Activated B cell treated with CpG ODN at 0.5 μM for 24 hours (primary cell): ENCODE measurements around the gene RERE. TPM values are rescaled to one million over a fixed set of nuclear protein-coding genes. Genes with fewer than 3 reads are reported as not detected.

Experiments used
- ATAC-seq: fragments of 200-7000 bp; cut with Tn5 transposase; one replicate; pipeline ENCODE4 v1.10.0; 2021; ENCODE audit warnings: low read depth, mild to moderate bottlenecking, moderate library complexity
- CTCF ChIA-PET: fragments of 350-600 bp; sonication (Branson Sonifier 250); formaldehyde crosslinking; loops from one replicate; lab custom pipeline; 2021; ENCODE audit warnings: antibody characterized with exemption; lab: Charles Lee
- POLR2A ChIA-PET: fragments of 350-600 bp; sonication (Branson Sonifier 250); formaldehyde crosslinking; loops from one replicate; lab custom pipeline; 2021; ENCODE audit warnings: antibody characterized with exemption; lab: Charles Lee
- DNase-seq: peaks from one replicate; pipeline ENCODE4 v3.0.0; 2022
- H3K27ac Mint-ChIP-seq: one replicate; pipeline ENCODE4 v1.8.0; 2020; ENCODE audit warnings: mixed read lengths
- H3K27me3 Mint-ChIP-seq: one replicate; pipeline ENCODE4 v1.8.0; 2021; ENCODE audit warnings: mixed read lengths
- H3K36me3 Mint-ChIP-seq: one replicate; pipeline ENCODE4 v1.8.0; 2021; ENCODE audit warnings: low read depth, mixed read lengths
- H3K4me1 Mint-ChIP-seq: one replicate; pipeline ENCODE4 v1.8.0; 2021; ENCODE audit warnings: mixed read lengths
- H3K4me3 Mint-ChIP-seq: one replicate; pipeline ENCODE4 v1.8.0; 2020; ENCODE audit warnings: mild to moderate bottlenecking, mixed read lengths
- H3K9me3 Mint-ChIP-seq: one replicate; pipeline ENCODE4 v1.8.0; 2020; ENCODE audit warnings: mixed read lengths
- CTCF ChIP-seq: fragments of 200-600 bp; IDR thresholded peaks from one replicate; pipeline ENCODE4 v1.8.0; 2022; ENCODE audit warnings: antibody characterized with exemption, mild to moderate bottlenecking
- intact Hi-C: fragments of 100-400 bp; cut with micrococcal nuclease; formaldehyde crosslinking; loops from one replicate; pipeline ENCODE4 v1.15.1; 2024
- total RNA-seq: library from RNA; stranded (reverse); gene quantifications from 2 replicates; pipeline ENCODE4 v1.2.3, GENCODE V29; 2022

RERE gene
- total RNA-seq, 1 donor from 2014 or later = 98.8 TPM

DNA sequence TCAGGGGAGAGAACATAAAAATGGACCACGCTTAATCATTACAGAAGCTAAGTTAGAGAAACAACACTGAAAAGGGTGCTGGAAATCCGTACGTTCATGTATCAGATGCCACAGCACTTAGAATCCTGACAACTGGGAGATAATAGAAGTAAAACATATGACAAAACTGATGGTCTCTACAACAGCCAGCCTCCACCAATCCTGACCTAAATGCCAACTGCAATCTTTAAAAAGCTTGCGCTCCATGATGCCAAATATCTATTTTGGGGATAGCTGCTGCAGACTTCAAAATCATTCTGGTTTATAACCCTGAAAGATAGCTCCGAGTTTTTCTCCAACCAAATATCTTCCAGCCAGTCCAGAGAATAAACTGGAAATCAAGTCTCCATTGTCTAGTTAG, 178.3 kb downstream of the RERE start:
- ATAC-seq (no peak), DNase-seq (no peak)
- Mint-ChIP-seq H3K27ac (no peak overlapping the region), H3K27me3 (no peaks in the 10 kb centered on the region), H3K4me1 (peaks cover 25% of the 10 kb centered on the region), H3K4me3 (no peak overlapping the region), H3K9me3 (no peaks in the 10 kb centered on the region), H3K36me3 (peaks cover 8% of the 10 kb centered on the region)
- intact Hi-C loops = no loop called here
- CTCF ChIA-PET = interaction anchor here (0.7 kb wide), 1 partner anchor 88 kb away, joined by 3 read pairs; no protein-coding TSS in a partner anchor
- no peak for TF ChIP-seq CTCF
- POLR2A ChIA-PET = interaction anchor here (1.1 kb wide), 1 partner anchor 9 kb away, joined by 3 read pairs; no protein-coding TSS in a partner anchor

DNA sequence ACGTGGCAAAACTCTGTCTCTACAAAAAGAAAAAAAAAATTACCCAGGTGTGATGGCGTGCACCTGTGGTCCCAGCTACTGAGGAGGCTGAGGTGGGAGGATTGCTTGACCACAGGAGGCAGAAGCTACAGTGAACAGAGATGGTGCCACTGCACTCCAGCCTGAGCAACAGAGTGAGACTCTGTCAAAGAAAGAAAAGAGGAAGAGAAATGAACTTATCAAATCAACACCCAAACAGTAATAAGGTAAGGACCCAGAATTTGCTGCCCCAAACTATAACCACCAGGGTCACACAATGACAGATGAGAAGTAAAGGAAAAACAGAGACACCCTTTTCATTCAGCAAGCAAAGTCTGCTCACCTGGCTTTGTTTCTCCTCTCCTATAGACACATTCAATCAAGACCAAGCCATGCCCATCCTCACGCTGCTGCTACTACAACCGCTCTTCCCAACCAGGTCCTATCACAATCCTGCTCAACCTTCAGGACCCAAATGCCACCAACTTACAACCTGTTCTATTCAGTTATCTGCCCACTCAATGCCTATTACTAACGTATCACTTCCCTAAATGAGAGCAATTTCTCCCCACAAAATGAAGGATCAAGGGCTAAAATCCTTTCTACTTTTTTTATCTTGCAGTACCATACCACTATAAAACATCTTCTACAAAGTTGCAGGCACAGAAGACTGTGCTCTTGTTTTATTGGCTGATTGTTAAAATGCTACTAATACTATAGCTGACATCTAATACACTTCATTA, 183.5 kb downstream of the RERE start:
- H3K27ac Mint-ChIP-seq = peak overlapping the region; percentile 15
- no peak for ATAC-seq
- TF ChIP-seq CTCF = no peak
- CTCF ChIA-PET = no interaction called here
- no peaks in the 10 kb centered on the region for H3K9me3 Mint-ChIP-seq
- no peak overlapping the region for H3K4me3 Mint-ChIP-seq
- DNase-seq = no peak
- POLR2A ChIA-PET = no interaction called here
- peaks cover 58% of the 10 kb centered on the region for H3K4me1 Mint-ChIP-seq
- intact Hi-C loops = no loop called here
- H3K27me3 Mint-ChIP-seq = no peaks in the 10 kb centered on the region
- no peaks in the 10 kb centered on the region for H3K36me3 Mint-ChIP-seq

- no peak for TF ChIP-seq CTCF
- Mint-ChIP-seq H3K9me3 (no peaks in the 10 kb centered on the region), H3K4me3 (no peak overlapping the region), H3K27ac (peak overlapping the region; percentile 25), H3K27me3 (no peaks in the 10 kb centered on the region), H3K4me1 (peaks cover 73% of the 10 kb centered on the region), H3K36me3 (no peaks in the 10 kb centered on the region)
- POLR2A ChIA-PET = interaction anchor here (1.1 kb wide), 1 partner anchor 9 kb away, joined by 4 read pairs; no protein-coding TSS in a partner anchor
- ATAC-seq = no peak
- no peak for DNase-seq
- intact Hi-C loops = no loop called here
- CTCF ChIA-PET = no interaction called here
These were observed 185.3 kb downstream of the RERE start for GRCh38 chr1:8632102-8632501.

GRCh38 chr1:8631163-8631562, 186.3 kb downstream of the RERE start:
- Mint-ChIP-seq H3K27me3 (no peaks in the 10 kb centered on the region), H3K4me1 (peaks cover 82% of the 10 kb centered on the region), H3K4me3 (no peak overlapping the region), H3K9me3 (no peaks in the 10 kb centered on the region), H3K27ac (peak overlapping the region; percentile 51), H3K36me3 (no peaks in the 10 kb centered on the region)
- intact Hi-C loops = no loop called here
- ChIA-PET POLR2A (interaction anchor here (1.1 kb wide), 1 partner anchor 10 kb away, joined by 4 read pairs; no protein-coding TSS in a partner anchor), CTCF (no interaction called here)
- ATAC-seq (no peak), DNase-seq (no peak)
- TF ChIP-seq CTCF = no peak
